BE2C (cell line): ENCODE measurements around the gene IGFN1.
A peak's percentile ranks its signal among the peaks of the same experiment; 100 is the strongest.

Experiments
- DNase-seq: peaks from one replicate; pipeline ENCODE4 v3.0.0-alpha.2; 2020
- H3K27me3 ChIP-seq: fragments of 250-450 bp; sonication (Bioruptor Pico); 2 replicates; pipeline ENCODE4 v1.5.1; 2020; ENCODE audit warnings: mild to moderate bottlenecking
- H3K36me3 ChIP-seq: fragments of 250-450 bp; sonication (Bioruptor Pico); 2 replicates; pipeline ENCODE4 v1.5.1; 2020; ENCODE audit warnings: mild to moderate bottlenecking
- H3K4me1 ChIP-seq: fragments of 250-450 bp; sonication (Bioruptor Pico); 2 replicates; pipeline ENCODE4 v1.5.1; 2020
- H3K4me3 ChIP-seq: 2 replicates; pipeline ENCODE4 v1.5.1; 2011; ENCODE audit warnings: low read depth, low read length
- H3K9me3 ChIP-seq: fragments of 250-450 bp; sonication (Bioruptor Pico); 2 replicates; pipeline ENCODE4 v1.5.1; 2020
- TF ChIP-seq, protein P1 (sequence below): IDR thresholded peaks from 2 replicates; pipeline ENCODE4 v1.5.1; 2012; ENCODE audit warnings: mild to moderate bottlenecking, low read depth, low read length

IGFN1 gene

DNA sequence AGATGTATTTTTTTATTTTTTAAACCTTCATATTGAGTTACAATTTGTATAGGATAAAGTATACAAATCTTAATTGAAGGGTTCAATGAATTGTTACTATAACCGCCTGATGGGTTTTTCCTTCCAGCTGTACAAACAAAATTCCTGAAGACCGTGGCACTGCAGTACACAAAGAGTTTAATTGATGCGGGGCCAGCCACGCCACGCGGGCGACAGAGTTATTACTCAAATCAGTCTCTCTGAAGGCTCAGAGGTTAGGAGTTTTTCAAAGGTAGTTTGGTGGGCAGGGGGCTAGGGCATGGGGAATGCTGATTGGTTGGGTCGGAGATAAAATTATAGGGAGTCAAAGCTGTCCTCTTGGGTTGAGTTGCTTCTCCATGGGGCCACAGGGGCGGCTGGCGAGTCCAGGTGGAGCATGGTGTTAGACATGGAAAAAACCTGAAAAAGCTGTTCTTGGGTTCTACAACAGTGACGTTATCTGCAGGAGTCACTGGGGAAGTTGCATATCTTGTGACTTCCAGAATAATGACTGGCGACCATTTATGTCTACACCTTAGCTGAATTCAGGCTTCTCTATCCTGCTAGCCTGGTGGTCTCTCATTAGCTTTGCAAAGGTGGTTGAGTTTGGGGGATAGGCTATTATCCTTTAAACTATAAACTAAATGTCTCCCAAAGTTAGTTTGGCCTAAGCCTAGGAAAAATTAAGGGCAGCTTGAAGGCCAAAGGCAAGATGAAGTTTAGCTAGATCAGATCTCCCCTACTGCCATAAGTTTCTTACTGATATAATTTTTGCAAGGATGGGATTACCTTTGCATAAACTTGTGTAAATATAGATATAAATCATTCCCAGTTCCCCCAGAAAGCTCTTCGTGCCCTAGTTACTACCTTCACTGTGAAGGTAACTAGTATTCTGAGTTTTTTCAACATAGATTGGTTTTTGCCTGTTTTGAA is 23.3 kb upstream of the IGFN1 start:
- TF ChIP-seq, protein P1, sequence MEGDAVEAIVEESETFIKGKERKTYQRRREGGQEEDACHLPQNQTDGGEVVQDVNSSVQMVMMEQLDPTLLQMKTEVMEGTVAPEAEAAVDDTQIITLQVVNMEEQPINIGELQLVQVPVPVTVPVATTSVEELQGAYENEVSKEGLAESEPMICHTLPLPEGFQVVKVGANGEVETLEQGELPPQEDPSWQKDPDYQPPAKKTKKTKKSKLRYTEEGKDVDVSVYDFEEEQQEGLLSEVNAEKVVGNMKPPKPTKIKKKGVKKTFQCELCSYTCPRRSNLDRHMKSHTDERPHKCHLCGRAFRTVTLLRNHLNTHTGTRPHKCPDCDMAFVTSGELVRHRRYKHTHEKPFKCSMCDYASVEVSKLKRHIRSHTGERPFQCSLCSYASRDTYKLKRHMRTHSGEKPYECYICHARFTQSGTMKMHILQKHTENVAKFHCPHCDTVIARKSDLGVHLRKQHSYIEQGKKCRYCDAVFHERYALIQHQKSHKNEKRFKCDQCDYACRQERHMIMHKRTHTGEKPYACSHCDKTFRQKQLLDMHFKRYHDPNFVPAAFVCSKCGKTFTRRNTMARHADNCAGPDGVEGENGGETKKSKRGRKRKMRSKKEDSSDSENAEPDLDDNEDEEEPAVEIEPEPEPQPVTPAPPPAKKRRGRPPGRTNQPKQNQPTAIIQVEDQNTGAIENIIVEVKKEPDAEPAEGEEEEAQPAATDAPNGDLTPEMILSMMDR: 0 out of 2 replicates have a peak, but pooled peaks have one; percentile 1
- DNase-seq: no peak
- Histone ChIP-seq H3K4me1 (peaks cover 8% of the 10 kb centered on the region), H3K36me3 (no peaks in the 10 kb centered on the region), H3K27me3 (no peaks in the 10 kb centered on the region), H3K9me3 (no peaks in the 10 kb centered on the region), H3K4me3 (no peak overlapping the region)

DNA sequence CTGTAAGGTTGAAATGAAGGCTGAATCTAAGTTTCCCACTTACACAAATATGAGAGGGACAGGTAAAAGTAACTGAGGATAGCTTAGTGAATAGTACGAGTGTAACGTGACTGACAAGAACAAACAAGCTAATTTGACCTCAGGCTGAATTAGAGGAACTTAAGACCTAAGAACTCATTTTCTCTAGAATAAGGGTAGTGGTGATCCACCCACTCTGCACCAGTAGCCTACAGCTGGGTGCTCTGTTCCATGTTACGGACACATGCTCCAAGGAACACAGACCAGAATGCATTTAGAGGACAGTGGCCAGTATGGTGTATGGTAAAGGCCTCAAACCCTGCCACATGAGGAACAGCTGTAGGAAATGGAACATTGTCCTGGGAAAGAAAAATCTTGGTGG is 21.4 kb upstream of the IGFN1 start:
- Histone ChIP-seq H3K36me3 (no peaks in the 10 kb centered on the region), H3K4me1 (peaks cover 8% of the 10 kb centered on the region), H3K4me3 (no peak overlapping the region), H3K9me3 (no peaks in the 10 kb centered on the region), H3K27me3 (no peaks in the 10 kb centered on the region)
- TF ChIP-seq, protein P1: no peak
- no peak for DNase-seq

DNA sequence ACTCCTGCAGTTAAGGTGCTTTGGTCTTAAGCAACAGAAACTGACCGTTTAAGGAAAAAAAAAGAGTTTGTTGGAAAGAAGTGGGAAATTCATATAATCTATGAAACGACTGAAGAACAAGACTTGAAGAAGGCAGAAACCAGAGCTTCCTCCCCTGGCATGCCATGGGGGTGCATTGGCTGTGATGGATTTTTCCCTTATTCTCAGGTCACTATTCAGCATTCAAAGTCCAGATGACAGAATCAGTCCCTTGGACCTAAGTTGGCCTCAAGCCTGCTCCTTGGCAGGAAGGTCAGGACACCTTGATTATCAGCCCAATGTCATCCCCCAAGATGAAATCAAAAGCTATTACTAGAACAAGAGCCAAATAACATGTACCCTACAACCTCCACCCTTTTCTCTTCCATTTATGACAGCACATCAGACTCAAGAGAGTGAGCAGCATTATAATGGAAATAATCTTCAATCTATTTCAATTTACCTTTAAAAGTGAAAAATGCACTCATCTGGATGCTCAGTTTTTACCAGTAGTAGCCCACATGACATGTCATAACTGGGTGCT is 20.6 kb upstream of the IGFN1 start:
- Histone ChIP-seq H3K36me3 (no peaks in the 10 kb centered on the region), H3K4me3 (peak overlapping the region; percentile 82), H3K27me3 (no peaks in the 10 kb centered on the region), H3K4me1 (0 out of 2 replicates have a peak, but pooled peaks cover 2% of the 10 kb centered on the region), H3K9me3 (no peaks in the 10 kb centered on the region)
- no peak for DNase-seq
- TF ChIP-seq, protein P1: no peak

DNA sequence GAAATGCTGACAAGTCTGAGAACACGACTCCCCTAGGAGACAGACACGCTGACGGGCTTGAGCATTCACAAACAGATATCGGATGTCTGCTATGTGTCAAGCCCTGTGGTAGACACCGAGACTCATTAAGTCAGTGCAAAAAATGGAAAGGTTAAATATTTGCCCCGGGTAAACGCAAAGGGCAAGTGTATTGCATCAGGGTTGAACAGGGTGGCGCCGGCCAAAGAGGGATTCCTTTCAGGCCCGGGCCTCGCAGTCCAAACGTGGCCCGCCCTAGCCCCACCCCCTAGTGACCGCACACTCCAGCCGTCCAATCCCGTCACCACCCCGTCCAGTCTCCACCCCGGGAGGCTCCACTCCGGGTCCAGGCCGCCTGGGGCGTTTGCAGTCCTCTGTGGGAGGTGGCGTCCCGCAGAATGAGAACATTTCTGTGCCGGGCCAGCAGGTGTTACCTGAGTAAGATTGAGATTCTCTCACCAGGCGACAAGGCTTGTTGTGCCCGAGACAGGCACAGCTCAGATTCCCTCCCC is 20.0 kb upstream of the IGFN1 start:
- H3K9me3 ChIP-seq: no peaks in the 10 kb centered on the region
- 0 out of 2 replicates have a peak, but pooled peaks cover 2% of the 10 kb centered on the region for H3K4me1 ChIP-seq
- peak overlapping the region; percentile 82 for H3K4me3 ChIP-seq
- H3K27me3 ChIP-seq: no peaks in the 10 kb centered on the region
- TF ChIP-seq, protein P1: no peak
- peak; percentile 96 for DNase-seq
- no peaks in the 10 kb centered on the region for H3K36me3 ChIP-seq

- no peaks in the 10 kb centered on the region for H3K27me3 ChIP-seq
Observed at GRCh38 chr1:201171063-201172036, 19.3 kb upstream of the IGFN1 start.

More at GRCh38 chr1:201171063-201172036, 19.3 kb upstream of the IGFN1 start:
- peak overlapping the region; percentile 82 for H3K4me3 ChIP-seq
- no peaks in the 10 kb centered on the region for H3K36me3 ChIP-seq
- no peaks in the 10 kb centered on the region for H3K9me3 ChIP-seq
- peak; percentile 54 for DNase-seq
- H3K4me1 ChIP-seq: 0 out of 2 replicates have a peak, but pooled peaks cover 2% of the 10 kb centered on the region
- TF ChIP-seq, protein P1: peak; percentile 38
